HL-60/S4 treated with retinoic acid at 250 ng/mL for 4 days and 3 days (cell line): Measurements from ENCODE around the gene SBF1.
"Not testable (repeated sequence)": the region's sequence is repeated elsewhere in the genome, so short reads cannot be mapped to it uniquely, and the experiment has no call there.

Source experiments
- in situ Hi-C: fragments of 300-500 bp; cut with MboI; formaldehyde crosslinking; loops from 2 replicates; pipeline ENCODE4 v1.7.0; 2022; ENCODE audit warnings: low sequenced_read_pairs

Gene SBF1

DNA sequence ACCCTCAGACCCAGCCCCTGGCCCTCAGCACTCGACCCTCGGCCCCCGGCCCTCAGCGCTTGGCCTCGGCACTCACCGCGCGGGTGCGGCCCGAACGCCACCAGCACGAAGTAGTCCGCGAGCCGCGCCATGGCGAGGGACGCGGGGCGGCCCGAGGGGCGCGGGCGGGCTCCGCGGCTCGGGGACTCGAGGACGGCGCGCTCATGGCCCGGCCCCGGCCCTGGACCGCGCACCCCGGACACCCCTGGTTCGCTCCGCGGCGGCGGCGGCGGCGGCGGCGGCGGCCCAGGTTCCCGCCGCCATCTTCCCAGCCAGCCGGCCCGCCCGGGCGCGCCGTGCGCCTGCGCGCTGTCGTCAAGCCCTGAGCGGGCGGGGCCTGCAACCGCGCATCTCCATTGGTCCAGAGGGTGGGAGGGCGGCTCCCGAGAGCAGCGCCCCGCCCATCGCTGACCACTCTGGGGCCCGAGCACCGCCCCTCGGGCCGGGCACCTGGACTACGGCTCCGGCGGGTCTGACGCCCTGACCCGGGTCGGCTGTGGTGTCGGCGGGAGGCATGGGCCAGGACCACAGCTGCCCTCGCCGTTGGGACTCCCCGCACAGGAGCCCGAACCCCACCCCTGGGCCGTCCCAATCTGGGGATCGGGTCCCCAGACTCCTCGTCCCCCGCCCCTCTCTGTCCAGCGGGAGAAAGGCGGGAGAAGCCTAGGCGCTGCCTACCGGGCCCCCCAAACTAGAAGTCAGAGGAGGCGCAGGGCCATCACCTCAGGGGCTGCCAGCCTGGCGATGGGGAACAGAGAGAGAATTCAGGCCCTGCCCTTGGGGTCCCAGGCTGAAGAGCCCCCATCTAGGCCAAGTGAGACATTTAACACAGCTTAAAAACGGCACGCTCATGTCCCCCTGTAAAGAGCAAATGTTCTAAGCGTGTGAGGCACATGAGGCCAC is at the start of gene SBF1:
Gene SBF1 (minus strand): TSS at position 326 of the 942 bp plus-strand sequence. CDS start 195 bp downstream, at position 131.
- in situ Hi-C loops, result no loop called here

GRCh38 chr22:50523806-50524675 is 49.2 kb upstream of the SBF1 start:
- in situ Hi-C loops, result no loop called here

DNA sequence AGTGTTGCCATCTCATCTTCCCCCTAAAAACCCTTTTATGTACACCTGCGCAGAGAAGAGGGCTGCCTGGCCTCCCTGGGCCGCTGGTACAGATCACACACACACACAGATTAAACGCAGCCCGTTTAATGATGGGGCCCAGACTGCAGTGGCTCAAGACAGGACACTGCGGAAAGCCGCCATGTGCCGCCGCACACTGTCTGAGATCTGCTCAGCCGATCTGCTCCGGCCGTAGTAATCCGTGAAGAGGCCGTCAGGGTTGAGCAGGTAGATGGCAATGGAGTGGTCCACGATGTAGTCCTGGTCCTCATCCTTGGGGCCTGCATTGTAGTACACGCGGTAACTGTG is 48.6 kb upstream of the SBF1 start:
- in situ Hi-C loops, result no loop called here

- in situ Hi-C loops, result no loop called here
Measured at GRCh38 chr22:50522806-50523438, 48.1 kb upstream of the SBF1 start.

DNA sequence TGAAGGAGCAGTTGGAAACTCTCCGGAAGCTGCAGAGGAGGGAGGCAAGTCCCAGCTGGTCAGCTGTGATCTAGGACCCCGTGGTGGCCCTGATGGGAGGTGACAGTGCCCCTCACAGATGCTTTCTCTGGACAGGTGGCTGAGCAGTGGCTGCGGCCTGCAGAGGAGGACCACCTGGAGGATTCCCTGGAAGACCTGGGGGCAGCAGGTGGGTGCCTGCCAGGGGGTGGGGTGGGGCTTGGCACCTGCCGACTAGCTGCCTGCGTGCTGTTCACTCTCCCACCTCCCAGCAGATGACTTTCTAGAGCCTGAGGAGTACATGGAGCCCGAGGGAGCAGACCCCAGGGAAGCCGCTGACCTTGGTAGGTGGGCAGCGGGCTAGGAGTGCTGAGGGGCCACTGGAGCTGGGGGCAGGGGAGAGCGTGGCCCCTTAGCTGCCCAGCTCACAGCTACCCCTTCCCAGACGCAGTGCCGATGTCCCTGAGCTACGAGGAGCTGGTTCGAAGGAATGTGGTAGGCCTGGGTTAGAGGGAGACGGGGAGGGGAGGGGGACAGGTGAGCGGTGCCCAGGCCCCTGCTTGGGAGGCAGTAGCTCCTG is 47.5 kb upstream of the SBF1 start:
- in situ Hi-C loops, result no loop called here

DNA sequence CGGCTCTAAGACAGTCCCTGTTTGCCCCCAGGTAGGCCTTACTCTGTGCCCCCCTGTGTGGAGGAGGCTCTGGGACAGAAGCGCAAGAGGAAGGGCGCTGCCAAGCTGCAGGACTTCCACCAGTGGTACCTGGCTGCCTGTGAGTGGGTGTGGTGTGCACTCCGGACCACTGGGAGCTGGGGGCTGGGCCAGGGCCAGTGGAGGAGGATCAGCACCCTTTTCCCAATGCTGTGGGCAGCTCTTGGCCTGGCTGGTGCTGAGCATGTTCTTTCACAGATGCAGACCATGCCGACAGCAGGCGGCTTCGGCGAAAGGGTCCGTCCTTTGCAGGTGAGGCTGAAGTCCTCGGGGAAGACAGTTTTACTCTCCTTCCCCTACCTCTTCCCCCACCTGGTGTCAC is 46.9 kb upstream of the SBF1 start:
- in situ Hi-C loops, result no loop called here

DNA sequence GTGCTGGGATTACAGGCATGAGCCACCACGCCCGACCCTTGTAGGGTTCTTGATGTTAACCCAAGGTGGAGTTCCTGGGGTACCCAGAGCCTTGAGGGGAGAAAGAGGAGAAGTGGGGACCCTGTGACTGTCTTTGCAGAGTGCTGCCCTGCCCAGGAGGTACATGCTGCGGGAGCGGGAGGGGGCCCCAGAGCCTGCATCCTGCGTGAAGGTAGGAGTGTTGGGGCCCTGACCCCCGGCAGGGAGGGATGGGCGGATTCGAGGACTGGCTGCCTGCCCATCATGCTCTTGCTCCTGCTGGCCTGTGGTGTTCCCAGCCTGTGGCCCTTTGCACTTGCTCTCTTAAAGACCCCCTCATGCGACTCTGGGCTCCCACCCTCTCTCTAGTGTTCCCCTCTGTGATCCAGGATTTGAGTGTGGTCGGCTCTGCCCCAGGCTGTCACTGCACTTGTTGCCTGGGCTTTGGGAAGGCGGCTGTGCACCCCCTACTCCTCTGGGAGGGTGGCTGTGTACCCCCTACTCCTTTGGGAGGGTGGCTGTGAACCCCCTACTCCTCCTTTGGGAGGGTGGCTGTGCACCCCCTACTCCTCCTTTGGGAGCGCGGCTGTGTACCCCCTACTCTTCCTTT is 46.1 kb upstream of the SBF1 start:
- in situ Hi-C loops, result no loop called here

DNA sequence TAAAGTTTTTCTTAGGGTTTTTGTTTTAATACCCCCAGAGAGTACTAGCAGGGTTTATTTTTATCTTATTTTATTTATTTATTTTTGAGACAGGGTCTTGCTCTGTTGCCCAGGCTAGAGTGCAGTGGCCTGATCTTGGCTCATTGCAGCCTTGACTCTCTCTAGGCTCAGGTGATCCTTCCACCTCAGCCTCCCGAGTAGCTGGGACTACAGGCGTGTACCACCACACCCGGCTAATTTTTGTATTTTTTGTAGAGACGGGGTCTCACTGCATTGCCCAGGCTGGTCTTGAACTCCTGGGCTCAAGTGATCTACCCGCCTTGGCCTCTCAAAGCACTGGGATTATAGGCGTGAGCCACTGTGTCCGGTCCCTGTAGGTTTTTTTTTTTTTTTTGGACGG is 45.3 kb upstream of the SBF1 start:
- in situ Hi-C loops, result not testable (repeated sequence)

GRCh38 chr22:50519151-50519550 is 44.3 kb upstream of the SBF1 start:
- in situ Hi-C loops, result no loop called here

- in situ Hi-C loops, result no loop called here
Measured at GRCh38 chr22:50518606-50519005, 43.8 kb upstream of the SBF1 start.

DNA sequence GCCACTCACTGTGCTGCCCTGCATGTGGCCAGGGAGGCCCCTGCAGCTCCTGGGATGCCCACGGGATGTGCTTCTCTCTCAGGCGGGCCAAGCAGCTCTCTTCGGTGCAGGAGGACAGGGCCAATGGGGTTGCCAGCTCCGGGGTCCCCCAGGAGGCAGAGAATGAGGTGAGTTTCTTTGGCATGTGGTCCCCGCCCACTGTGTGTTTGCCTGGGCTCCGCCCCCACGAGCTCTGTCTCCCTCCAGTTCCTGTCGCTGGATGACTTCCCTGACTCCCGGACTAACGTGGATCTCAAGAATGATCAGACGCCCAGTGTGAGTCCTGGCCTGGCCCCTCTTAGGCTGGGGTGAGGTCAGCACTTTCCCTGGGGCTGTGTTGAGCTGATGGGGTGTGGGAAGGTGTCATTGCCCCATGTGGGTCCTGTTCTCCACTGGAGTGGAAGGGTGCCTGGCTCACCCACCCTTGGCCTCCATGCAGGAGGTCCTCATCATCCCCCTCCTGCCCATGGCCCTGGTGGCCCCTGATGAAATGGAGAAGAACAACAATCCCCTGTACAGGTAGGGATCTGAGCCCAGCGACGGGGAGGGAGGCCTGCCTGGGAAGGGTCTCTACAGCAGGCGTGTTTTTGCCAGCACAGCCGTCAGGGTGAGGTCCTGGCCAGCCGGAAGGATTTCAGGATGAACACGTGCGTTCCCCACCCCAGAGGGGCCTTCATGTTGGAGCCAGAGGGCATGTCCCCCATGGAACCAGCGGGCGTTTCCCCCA is 42.8 kb upstream of the SBF1 start:
- in situ Hi-C loops, result no loop called here

- in situ Hi-C loops, result no loop called here
Measured at GRCh38 chr22:50516891-50517290, 42.1 kb upstream of the SBF1 start.

DNA sequence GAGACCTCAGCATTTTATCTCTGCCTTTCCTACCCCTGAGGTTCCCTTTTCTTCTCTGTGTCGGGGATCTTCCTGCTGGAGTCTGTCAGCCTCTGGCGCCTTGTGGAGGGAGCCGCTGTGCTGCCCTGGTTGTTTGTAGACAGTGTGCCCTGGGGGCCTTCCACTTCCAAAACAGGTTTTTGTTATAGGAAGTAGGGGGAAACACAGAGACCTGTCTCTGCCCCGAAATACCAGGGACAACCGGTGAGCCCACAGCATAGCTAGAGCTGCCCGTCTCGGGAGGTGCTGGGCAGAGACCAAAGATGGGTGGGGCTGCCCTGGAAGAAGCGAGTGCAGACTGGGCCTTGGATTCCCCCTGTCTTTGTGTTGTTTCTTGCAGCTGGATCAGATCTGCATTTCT is 41.2 kb upstream of the SBF1 start:
- in situ Hi-C loops, result no loop called here

DNA sequence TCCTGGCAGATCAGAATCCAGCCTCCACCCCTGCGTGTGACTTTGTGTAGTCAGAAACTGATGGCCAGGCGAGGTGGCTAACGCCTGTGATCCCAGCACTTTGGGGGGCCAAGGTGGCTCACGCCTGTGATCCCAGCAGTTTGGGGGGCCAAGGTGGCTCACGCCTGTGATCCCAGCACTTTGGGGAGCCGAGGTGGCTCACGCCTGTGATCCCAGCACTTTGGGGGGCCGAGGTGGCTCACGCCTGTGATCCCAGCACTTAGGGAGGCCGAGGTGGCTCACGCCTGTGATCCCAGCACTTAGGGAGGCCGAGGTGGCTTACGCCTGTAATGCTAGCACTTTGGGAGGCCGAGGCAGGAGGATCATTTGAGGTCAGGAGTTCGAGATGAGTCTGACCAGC is 38.3 kb upstream of the SBF1 start:
- in situ Hi-C loops, result no loop called here

- in situ Hi-C loops, result no loop called here
Measured at GRCh38 chr22:50508897-50509296, 34.1 kb upstream of the SBF1 start.

- in situ Hi-C loops, result no loop called here
Measured at GRCh38 chr22:50507991-50508884, 33.4 kb upstream of the SBF1 start, which contains the start of gene NCAPH2. Gene NCAPH2 (plus strand): TSS chr22:50508224. CDS start chr22:50508338, 114 bp downstream.

- in situ Hi-C loops, result no loop called here
Measured at GRCh38 chr22:50507421-50507990, 32.7 kb upstream of the SBF1 start, which contains the start of gene LMF2. Gene LMF2 (minus strand): TSS chr22:50507702. CDS start chr22:50507675, 27 bp downstream.
